Endothelial cell of umbilical vein (primary cell): Measurements from ENCODE around the gene TMPRSS13. TPM values are rescaled to one million over a fixed set of nuclear protein-coding genes. Genes with fewer than 3 reads are reported as not detected.

Experiments
- BruUV-seq: library from RNA; stranded (reverse); fragments of 400-500 nt; replicated peaks from 2 replicates; lab custom pipeline; 2021; lab: Mats Ljungman, UMichigan
- CTCF ChIA-PET: fragments of 300-600, 350-600 bp; sonication (Branson Sonifier 250); formaldehyde crosslinking; loops from one replicate; lab custom pipeline; 2021; ENCODE audit warnings: antibody characterized with exemption, inconsistent platforms; lab: Charles Lee
- POLR2A ChIA-PET: fragments of 300-600, 350-600 bp; sonication (Branson Sonifier 250); formaldehyde crosslinking; loops from one replicate; lab custom pipeline; 2021; ENCODE audit warnings: antibody characterized with exemption, inconsistent platforms; lab: Charles Lee
- DNase-seq: peaks from one replicate; pipeline ENCODE4 v3.0.0-alpha.2; 2011; ENCODE audit warnings: low read depth, low spot score
- FAIRE-seq: peaks from 2 replicates; lab custom pipeline; 2011; peaks lifted over from hg19 to GRCh38; lab: Jason Lieb, UNC
- H2AFZ ChIP-seq: 2 replicates; pipeline ENCODE4 v1.6.0; 2012; ENCODE audit warnings: low read depth, low read length, control low read depth, inconsistent platforms
- H3K27ac ChIP-seq: 2 replicates; pipeline ENCODE4 v1.5.1; 2011; ENCODE audit warnings: low read depth, mild to moderate bottlenecking, control low read depth, low read length, moderate library complexity; ENCODE audit not compliant: insufficient read depth
- H3K27me3 ChIP-seq, 2 experiments: 2 replicates each; pipeline versions ENCODE4 v1.6.0 to v1.6.1; 2011; ENCODE audit warnings: low read length in 2 of 2, mixed read lengths in 1 of 2; ENCODE audit not compliant: control insufficient read depth in 2 of 2, insufficient read depth in 2 of 2
- H3K36me3 ChIP-seq, 2 experiments: 2 replicates in 1 of 2; 3 replicates in 1 of 2; pipeline ENCODE4 v1.5.1; 2011; ENCODE audit warnings: low read length in 2 of 2, mild to moderate bottlenecking in 1 of 2, moderate library complexity in 1 of 2; ENCODE audit not compliant: control insufficient read depth in 2 of 2, insufficient read depth in 2 of 2; ENCODE audit errors: extremely low read depth in 1 of 2
- H3K4me1 ChIP-seq: 3 replicates; pipeline ENCODE4 v1.5.1; 2011; ENCODE audit warnings: mild to moderate bottlenecking, low read length; ENCODE audit not compliant: control insufficient read depth, insufficient read depth; ENCODE audit errors: extremely low read depth
- H3K4me2 ChIP-seq: 2 replicates; pipeline ENCODE4 v1.6.1; 2011; ENCODE audit warnings: low read length, control low read depth, mixed read lengths; ENCODE audit not compliant: insufficient read depth
- H3K4me3 ChIP-seq, 3 experiments: fragments of 200-600 bp in 1 of 3; sonication (generic), shearing (Covaris generic) in 1 of 3; replicated peaks in 1 of 3; 2 replicates each; pipeline ENCODE4 v1.5.1; 2011 to 2016; ENCODE audit warnings: control low read depth in 3 of 3, low read length in 3 of 3, mild to moderate bottlenecking in 2 of 3, inconsistent platforms in 1 of 3, low read depth in 1 of 3, moderate library complexity in 1 of 3; ENCODE audit not compliant: insufficient read depth in 1 of 3
- H3K79me2 ChIP-seq: 2 replicates; pipeline ENCODE4 v1.6.0; 2012; ENCODE audit warnings: low read length, inconsistent platforms; ENCODE audit not compliant: control insufficient read depth, insufficient read depth
- H3K9ac ChIP-seq: replicated peaks from 2 replicates; pipeline ENCODE3; 2011; ENCODE audit warnings: low read length, control low read depth; ENCODE audit not compliant: insufficient read depth; ENCODE audit errors: extremely low read depth
- H3K9me1 ChIP-seq: replicated peaks from 3 replicates; pipeline ENCODE4 v1.6.0; 2011; ENCODE audit warnings: mild to moderate bottlenecking, low read length; ENCODE audit not compliant: control insufficient read depth, insufficient read depth; ENCODE audit errors: extremely low read depth
- H3K9me3 ChIP-seq: replicated peaks from 2 replicates; pipeline ENCODE4 v1.5.1; 2012; ENCODE audit warnings: low read length, inconsistent platforms; ENCODE audit not compliant: control insufficient read depth, insufficient read depth
- H4K20me1 ChIP-seq: replicated peaks from 2 replicates; pipeline ENCODE3; 2011; ENCODE audit warnings: mild to moderate bottlenecking, low read length; ENCODE audit not compliant: control insufficient read depth, insufficient read depth; ENCODE audit errors: extremely low read depth
- CTCF ChIP-seq, 2 donors: IDR thresholded peaks; 1 replicate in 1 of 2; 2 replicates in 1 of 2; pipeline ENCODE4 v1.5.1; 2011; ENCODE audit warnings: low read length in 2 of 2, mild to moderate bottlenecking in 2 of 2, moderate library complexity in 2 of 2, control low read depth in 1 of 2, inconsistent platforms in 1 of 2, low read depth in 1 of 2; ENCODE audit not compliant: insufficient read depth in 1 of 2; ENCODE audit errors: extremely low read depth in 1 of 2
- EZH2 ChIP-seq: IDR thresholded peaks from 2 replicates; pipeline ENCODE4 v1.6.1; 2012; ENCODE audit warnings: borderline replicate concordance, low read depth, mild to moderate bottlenecking, moderate library complexity, low read length, inconsistent platforms; ENCODE audit not compliant: severe bottlenecking
- FOS ChIP-seq: IDR thresholded peaks from 2 replicates; pipeline ENCODE4 v1.6.1; 2011; ENCODE audit warnings: mild to moderate bottlenecking, low read length, moderate library complexity, borderline replicate concordance; ENCODE audit not compliant: insufficient read depth
- GATA2 ChIP-seq: IDR thresholded peaks from 2 replicates; pipeline ENCODE4 v1.7.0; 2011; ENCODE audit warnings: low read depth, mild to moderate bottlenecking, moderate library complexity, mixed read lengths, low read length; ENCODE audit not compliant: insufficient read length, insufficient read depth
- JUN ChIP-seq: IDR thresholded peaks from 2 replicates; pipeline ENCODE4 v1.6.1; 2011; ENCODE audit warnings: borderline replicate concordance, low read depth; ENCODE audit not compliant: insufficient read length, insufficient read depth
- MAX ChIP-seq: IDR thresholded peaks from 2 replicates; pipeline ENCODE4 v1.6.1; 2011; ENCODE audit not compliant: insufficient read depth, insufficient read length
- MYC ChIP-seq: IDR thresholded peaks from one replicate; pipeline ENCODE4 v1.6.1; 2011; ENCODE audit warnings: mild to moderate bottlenecking, low read depth, low read length
- POLR2A ChIP-seq: IDR thresholded peaks from 2 replicates; pipeline ENCODE4 v1.6.1; 2012; ENCODE audit warnings: low read depth, mild to moderate bottlenecking, control low read depth, low read length
- POLR2AphosphoS5 ChIP-seq: IDR thresholded peaks from 2 replicates; pipeline ENCODE4 v1.6.1; 2012; ENCODE audit warnings: low read depth, mild to moderate bottlenecking, control low read depth, low read length, moderate library complexity; ENCODE audit not compliant: insufficient read depth
- dilution Hi-C: fragments of 300-500 bp; cut with MboI; formaldehyde crosslinking; loops from one replicate; pipeline ENCODE4 v1.15.0; 2019; ENCODE audit warnings: low sequenced_read_pairs; ENCODE audit not compliant: extremely low pct_ligation_motif_present
- intact Hi-C: fragments of 100-400 bp; cut with micrococcal nuclease; formaldehyde crosslinking; loops from one replicate; pipeline ENCODE4 v1.10.0; 2022
- polyA plus RNA-seq, 4 experiments: library from polyadenylated mRNA; depleted of rRNA in 3 of 4; stranded (reverse) in 3 of 4; unstranded in 1 of 4; fragments of >200 nt; gene quantifications; 2 replicates each; pipeline versions ENCODE4 v1.2.1 to v1.2.3, GENCODE V29; 2011 to 2012; ENCODE audit warnings: missing spikeins in 1 of 4
- total RNA-seq: library from RNA; stranded (reverse); gene quantifications from 2 replicates; pipeline ENCODE4 v1.2.3, GENCODE V29; 2021

The TMPRSS13 gene
- total and polyA plus RNA-seq, 2 donors (not counting 3 experiments of a cell fraction or from before 2014, with no cell fraction given), result 0.22 to 0.46 TPM

- no peaks in the 10 kb centered on the region for H3K27me3 ChIP-seq
- TF ChIP-seq EZH2 (no peak), POLR2A (no peak), CTCF (IDR thresholded peaks at IDR 0.05; ENCODE audit: extremely low read depth in 1 of 2, insufficient read depth in 1 of 2, low read depth in 1 of 2, low read length in 2 of 2) (no peak), MYC (no peak), POLR2AphosphoS5 (no peak), FOS (no peak), GATA2 (no peak), JUN (no peak), MAX (no peak)
- BruUV-seq, result no TSS peak
- DNase-seq (no peak), FAIRE-seq (no peak)
- no peaks in the 10 kb centered on the region for H3K9me3 ChIP-seq
- H3K9ac ChIP-seq, result no peak overlapping the region
- H3K36me3 ChIP-seq, result no peaks in the 10 kb centered on the region
- no peak overlapping the region for H3K4me2 ChIP-seq
- intact Hi-C loops (no loop called here), dilution Hi-C loops (no loop called here)
- no peak overlapping the region for H3K27ac ChIP-seq
- POLR2A ChIA-PET, result no interaction called here
- no peaks in the 10 kb centered on the region for H4K20me1 ChIP-seq
- H3K79me2 ChIP-seq, result no peaks in the 10 kb centered on the region
- no peak overlapping the region for H2AFZ ChIP-seq
- H3K4me1 ChIP-seq, result peaks cover 5% of the 10 kb centered on the region
- no peak overlapping the region for H3K4me3 ChIP-seq
- no peaks in the 10 kb centered on the region for H3K9me1 ChIP-seq
- CTCF ChIA-PET, result interaction anchor here (2.1 kb wide), 1 partner anchor 36 kb away, joined by 6 read pairs; no protein-coding TSS in a partner anchor
These were observed 18.1 kb downstream of the TMPRSS13 start for GRCh38 chr11:117910941-117911655.
